ENCODE results near the gene POU2F3.

POU2F3 gene

GRCh38 chr11:120239713-120240640 is at the start of gene POU2F3:
Gene POU2F3 (plus strand): TSS chr11:120240140. CDS start chr11:120240344, 204 bp downstream.
- DNase-seq (ENCODE audit: low spot score), result no peak

- DNase-seq (ENCODE audit: low spot score), result no peak
Measured at GRCh38 chr11:120191058-120191457, 48.9 kb upstream of the POU2F3 start.

- DNase-seq (ENCODE audit: low spot score), result no peak
Measured at GRCh38 chr11:120192831-120193625, 46.9 kb upstream of the POU2F3 start.

- DNase-seq (ENCODE audit: low spot score), result no peak
Measured at GRCh38 chr11:120194166-120194565, 45.8 kb upstream of the POU2F3 start.

- DNase-seq (ENCODE audit: low spot score), result no peak
Measured at GRCh38 chr11:120195601-120196320, 44.2 kb upstream of the POU2F3 start.

- no peak for DNase-seq (ENCODE audit: low spot score)
Measured at GRCh38 chr11:120196826-120197225, 43.1 kb upstream of the POU2F3 start.

GRCh38 chr11:120197251-120197891 is 42.6 kb upstream of the POU2F3 start:
- no peak for DNase-seq (ENCODE audit: low spot score)

- DNase-seq (ENCODE audit: low spot score), result no peak
Measured at GRCh38 chr11:120197977-120198376, 42.0 kb upstream of the POU2F3 start.

GRCh38 chr11:120198403-120198786 is 41.5 kb upstream of the POU2F3 start:
- no peak for DNase-seq (ENCODE audit: low spot score)

GRCh38 chr11:120198787-120199469 is 41.0 kb upstream of the POU2F3 start:
- DNase-seq (ENCODE audit: low spot score), result no peak

- DNase-seq (ENCODE audit: low spot score), result no peak
Measured at GRCh38 chr11:120199613-120200012, 40.3 kb upstream of the POU2F3 start.

- DNase-seq (ENCODE audit: low spot score), result no peak
Measured at GRCh38 chr11:120200677-120201076, 39.3 kb upstream of the POU2F3 start.

GRCh38 chr11:120201653-120202052 is 38.3 kb upstream of the POU2F3 start:
- no peak for DNase-seq (ENCODE audit: low spot score)

- DNase-seq (ENCODE audit: low spot score), result no peak
Measured at GRCh38 chr11:120203626-120204025, 36.3 kb upstream of the POU2F3 start.

GRCh38 chr11:120205596-120206161 is 34.3 kb upstream of the POU2F3 start:
- DNase-seq (ENCODE audit: low spot score), result no peak

GRCh38 chr11:120207512-120207911 is 32.4 kb upstream of the POU2F3 start:
- DNase-seq (ENCODE audit: low spot score), result no peak

GRCh38 chr11:120208001-120208441 is 31.9 kb upstream of the POU2F3 start:
- DNase-seq (ENCODE audit: low spot score), result no peak

- DNase-seq (ENCODE audit: low spot score), result no peak
Measured at GRCh38 chr11:120208777-120209176, 31.2 kb upstream of the POU2F3 start.

- DNase-seq (ENCODE audit: low spot score), result no peak
Measured at GRCh38 chr11:120209746-120210625, 30.0 kb upstream of the POU2F3 start.

Data from left forelimb (tissue), 1 donor.